ENCODE measurements around the gene DELE1. TPM values are rescaled to one million over a fixed set of nuclear protein-coding genes. Genes with fewer than 3 reads are reported as not detected.
A peak's percentile ranks its signal among the peaks of the same experiment; 100 is the strongest.

DELE1 gene
- total RNA-seq, 2 donors from 2014 or later = 69.2 to 69.4 TPM

DNA sequence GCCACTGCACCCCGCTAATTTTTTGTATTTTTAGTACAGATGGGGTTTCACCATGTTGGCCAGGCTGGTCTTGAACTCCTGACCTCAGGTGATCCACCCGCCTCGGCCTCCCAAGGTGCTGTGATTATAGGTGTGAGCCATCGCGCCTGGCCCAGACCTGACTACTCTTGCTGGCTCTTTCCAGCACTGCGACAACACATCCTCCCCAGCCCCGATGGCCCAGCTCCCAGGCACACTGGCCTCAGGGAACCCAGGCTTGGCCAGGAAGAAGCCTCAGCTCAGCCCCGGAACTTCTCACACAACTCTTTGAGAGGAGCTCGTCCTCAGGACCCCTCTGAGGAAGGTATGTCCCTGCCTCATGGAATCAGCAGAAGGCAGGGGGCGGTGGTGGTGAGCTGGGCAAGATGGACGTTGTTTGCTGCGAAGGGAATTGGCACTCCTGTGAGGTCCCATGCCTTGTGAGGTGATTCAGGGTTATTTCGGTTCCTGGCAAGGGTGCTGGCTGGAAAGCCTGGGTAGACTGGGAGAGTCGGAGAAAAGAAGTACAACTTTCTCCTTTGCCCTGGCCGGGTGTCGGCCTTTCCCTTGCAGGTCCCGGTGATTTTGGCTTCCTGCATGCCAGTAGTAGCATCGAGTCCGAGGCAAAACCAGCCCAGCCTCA is 5.9 kb downstream of the DELE1 start:
- no peaks in the 10 kb centered on the region for H3K9me3 ChIP-seq
- peaks cover 1% of the 10 kb centered on the region for H3K4me1 ChIP-seq
- no peak overlapping the region for H3K27ac ChIP-seq
- TF ChIP-seq, protein P1, sequence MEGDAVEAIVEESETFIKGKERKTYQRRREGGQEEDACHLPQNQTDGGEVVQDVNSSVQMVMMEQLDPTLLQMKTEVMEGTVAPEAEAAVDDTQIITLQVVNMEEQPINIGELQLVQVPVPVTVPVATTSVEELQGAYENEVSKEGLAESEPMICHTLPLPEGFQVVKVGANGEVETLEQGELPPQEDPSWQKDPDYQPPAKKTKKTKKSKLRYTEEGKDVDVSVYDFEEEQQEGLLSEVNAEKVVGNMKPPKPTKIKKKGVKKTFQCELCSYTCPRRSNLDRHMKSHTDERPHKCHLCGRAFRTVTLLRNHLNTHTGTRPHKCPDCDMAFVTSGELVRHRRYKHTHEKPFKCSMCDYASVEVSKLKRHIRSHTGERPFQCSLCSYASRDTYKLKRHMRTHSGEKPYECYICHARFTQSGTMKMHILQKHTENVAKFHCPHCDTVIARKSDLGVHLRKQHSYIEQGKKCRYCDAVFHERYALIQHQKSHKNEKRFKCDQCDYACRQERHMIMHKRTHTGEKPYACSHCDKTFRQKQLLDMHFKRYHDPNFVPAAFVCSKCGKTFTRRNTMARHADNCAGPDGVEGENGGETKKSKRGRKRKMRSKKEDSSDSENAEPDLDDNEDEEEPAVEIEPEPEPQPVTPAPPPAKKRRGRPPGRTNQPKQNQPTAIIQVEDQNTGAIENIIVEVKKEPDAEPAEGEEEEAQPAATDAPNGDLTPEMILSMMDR (IDR thresholded peaks at IDR 0.05) = no peak
- intact Hi-C loops (cut with DNase I) = no loop called here
- no peaks in the 10 kb centered on the region for H3K27me3 ChIP-seq
- no peak for DNase-seq
- no peak overlapping the region for H3K4me3 ChIP-seq
- no peak overlapping the region for H3K9ac ChIP-seq (ENCODE audit: low read depth in 2 of 2, low read length in 2 of 2)
- peaks cover 40% of the 10 kb centered on the region for H3K36me3 ChIP-seq

- Histone ChIP-seq H3K9me3 (no peaks in the 10 kb centered on the region), H3K27me3 (no peaks in the 10 kb centered on the region), H3K4me3 (no peak overlapping the region), H3K36me3 (peaks cover 33% of the 10 kb centered on the region), H3K27ac (no peak overlapping the region), H3K9ac (ENCODE audit: low read depth in 2 of 2, low read length in 2 of 2) (no peak overlapping the region), H3K4me1 (no peaks in the 10 kb centered on the region)
- TF ChIP-seq, protein P1 (IDR thresholded peaks at IDR 0.05) = no peak
- DNase-seq = no peak
- intact Hi-C loops (cut with DNase I) = no loop called here
Measured at GRCh38 chr5:141931694-141932093, 8.0 kb downstream of the DELE1 start.

DNA sequence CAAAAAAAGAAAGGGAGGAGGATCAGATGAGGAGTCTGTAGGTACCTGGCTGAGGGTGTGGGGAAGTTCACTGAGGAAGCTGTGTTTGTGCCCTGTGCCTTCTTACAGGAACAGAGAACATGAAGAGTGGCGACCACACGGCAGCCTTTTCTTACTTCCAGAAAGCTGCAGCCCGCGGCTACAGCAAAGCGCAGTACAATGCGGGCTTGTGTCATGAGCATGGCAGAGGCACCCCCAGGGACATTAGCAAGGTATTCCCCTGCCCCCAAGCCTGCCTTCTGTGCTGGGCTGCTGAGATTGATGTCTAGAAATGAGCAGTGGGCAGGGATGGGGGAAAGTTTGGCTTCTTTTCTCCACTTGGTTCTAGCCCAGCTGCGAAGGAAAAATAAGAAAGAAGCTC is 9.5 kb downstream of the DELE1 start:
- H3K36me3 ChIP-seq = peaks cover 32% of the 10 kb centered on the region
- H3K27ac ChIP-seq = no peak overlapping the region
- no peak overlapping the region for H3K4me3 ChIP-seq
- no peaks in the 10 kb centered on the region for H3K4me1 ChIP-seq
- no peaks in the 10 kb centered on the region for H3K27me3 ChIP-seq
- H3K9ac ChIP-seq (ENCODE audit: low read depth in 2 of 2, low read length in 2 of 2) = no peak overlapping the region
- no peak for DNase-seq
- TF ChIP-seq, protein P1 (IDR thresholded peaks at IDR 0.05) = no peak
- H3K9me3 ChIP-seq = no peaks in the 10 kb centered on the region
- intact Hi-C loops (cut with DNase I) = no loop called here

- peak; percentile 53 for DNase-seq
- Histone ChIP-seq H3K4me3 (no peak overlapping the region), H3K9me3 (no peaks in the 10 kb centered on the region), H3K36me3 (peaks cover 24% of the 10 kb centered on the region), H3K9ac (ENCODE audit: low read depth in 2 of 2, low read length in 2 of 2) (no peak overlapping the region), H3K4me1 (no peaks in the 10 kb centered on the region), H3K27me3 (no peaks in the 10 kb centered on the region), H3K27ac (no peak overlapping the region)
- intact Hi-C loops (cut with DNase I) = no loop called here
- TF ChIP-seq, protein P1 (IDR thresholded peaks at IDR 0.05) = no peak
Measured at GRCh38 chr5:141934099-141934844, 10.6 kb downstream of the DELE1 start.

DNA sequence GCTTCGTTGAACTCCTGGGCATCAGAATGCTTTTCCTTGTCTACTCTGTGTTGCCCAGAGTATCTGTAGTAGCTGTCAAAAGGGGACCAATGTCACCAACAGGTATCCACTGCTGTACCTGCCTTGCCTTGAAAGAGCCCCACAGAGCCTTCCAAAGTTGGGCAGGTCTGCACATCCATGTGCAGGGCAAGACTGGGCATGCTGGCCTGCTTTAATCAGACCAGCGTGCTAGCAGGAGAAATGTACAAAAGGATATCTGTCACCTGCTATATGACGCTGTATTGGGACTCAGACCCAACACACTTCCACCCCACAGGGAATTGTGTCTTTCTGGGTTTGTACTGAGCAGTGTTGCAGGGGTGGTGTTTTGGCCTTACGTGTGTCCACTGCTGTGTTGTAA is 11.9 kb downstream of the DELE1 start:
- Histone ChIP-seq H3K4me3 (no peak overlapping the region), H3K27me3 (no peaks in the 10 kb centered on the region), H3K4me1 (no peaks in the 10 kb centered on the region), H3K9me3 (no peaks in the 10 kb centered on the region), H3K27ac (no peak overlapping the region), H3K9ac (ENCODE audit: low read depth in 2 of 2, low read length in 2 of 2) (no peak overlapping the region), H3K36me3 (peaks cover 16% of the 10 kb centered on the region)
- TF ChIP-seq, protein P1 (IDR thresholded peaks at IDR 0.05) = no peak
- no peak for DNase-seq
- intact Hi-C loops (cut with DNase I) = no loop called here

Measured in colonic mucosa (tissue), 4 donors.